Caco-2 (cell line): ENCODE data around the gene KRTAP2-2. TPM values are rescaled to one million over a fixed set of nuclear protein-coding genes. Genes with fewer than 3 reads are reported as not detected.

ENCODE experiments used
- BruUV-seq: library from RNA; stranded (reverse); fragments of 400-500 nt; replicated peaks from 2 replicates; lab custom pipeline; 2021; lab: Mats Ljungman, UMichigan
- CTCF ChIA-PET: fragments of 300-600 bp; sonication (Branson Sonifier 250); formaldehyde crosslinking; loops from one replicate; lab custom pipeline; 2022; ENCODE audit warnings: antibody characterized with exemption; lab: Charles Lee
- POLR2A ChIA-PET: fragments of 300-600 bp; sonication (Branson Sonifier 250); formaldehyde crosslinking; loops from one replicate; lab custom pipeline; 2022; ENCODE audit warnings: antibody characterized with exemption; lab: Charles Lee
- DNase-seq, 2 experiments: peaks; one replicate each; pipeline versions ENCODE4 v3.0.0 to v3.0.0-alpha.2; 2020 to 2022
- H3K27me3 ChIP-seq: replicated peaks from 2 replicates; pipeline ENCODE4 v1.6.0; 2011; ENCODE audit warnings: low read length; ENCODE audit not compliant: control insufficient read depth, insufficient read depth
- H3K36me3 ChIP-seq: 2 replicates; pipeline ENCODE4 v1.5.1; 2011; ENCODE audit warnings: low read length; ENCODE audit not compliant: control insufficient read depth, insufficient read depth
- H3K4me1 ChIP-seq: fragments of 250-450 bp; sonication (Bioruptor Pico); 2 replicates; pipeline ENCODE4 v1.5.1; 2020; ENCODE audit warnings: mild to moderate bottlenecking
- H3K4me3 ChIP-seq: 2 replicates; pipeline ENCODE4 v1.5.1; 2011; ENCODE audit warnings: low read depth, mild to moderate bottlenecking, control low read depth, low read length
- H3K9me3 ChIP-seq: fragments of 250-450 bp; sonication (Bioruptor Pico); 2 replicates; pipeline ENCODE4 v1.5.1; 2020; ENCODE audit warnings: mild to moderate bottlenecking, moderate library complexity
- H3K27ac Mint-ChIP-seq: one replicate; pipeline ENCODE4 v1.8.0; 2022; ENCODE audit warnings: mixed read lengths; ENCODE audit not compliant: unreplicated experiment
- H3K27me3 Mint-ChIP-seq: one replicate; pipeline ENCODE4 v1.8.0; 2022; ENCODE audit warnings: mixed read lengths; ENCODE audit not compliant: insufficient read depth, unreplicated experiment
- H3K36me3 Mint-ChIP-seq: one replicate; pipeline ENCODE4 v1.8.0; 2022; ENCODE audit warnings: mild to moderate bottlenecking, mixed read lengths; ENCODE audit not compliant: insufficient read depth, unreplicated experiment
- H3K4me1 Mint-ChIP-seq: one replicate; pipeline ENCODE4 v1.8.0; 2022; ENCODE audit warnings: low read depth, mixed read lengths; ENCODE audit not compliant: unreplicated experiment
- H3K4me3 Mint-ChIP-seq: one replicate; pipeline ENCODE4 v1.8.0; 2022; ENCODE audit warnings: mild to moderate bottlenecking, moderate library complexity, mixed read lengths; ENCODE audit not compliant: unreplicated experiment
- H3K9me3 Mint-ChIP-seq: one replicate; pipeline ENCODE4 v1.8.0; 2022; ENCODE audit warnings: mixed read lengths; ENCODE audit not compliant: unreplicated experiment
- intact Hi-C: fragments of 100-400 bp; cut with micrococcal nuclease; formaldehyde crosslinking; loops from one replicate; pipeline ENCODE4 v1.10.0; 2022; ENCODE audit not compliant: unreplicated experiment
- total RNA-seq: library from RNA; stranded (reverse); gene quantifications from 2 replicates; pipeline ENCODE4 v1.2.3, GENCODE V29; 2022
- TF ChIP-seq, protein P1 (sequence below), 2 experiments: fragments of 200-600 bp in 1 of 2; IDR thresholded peaks; 1 replicate in 1 of 2; 2 replicates in 1 of 2; pipeline versions ENCODE4 v1.5.1 to v1.8.0; 2011 to 2022; ENCODE audit warnings: antibody characterized with exemption in 1 of 2, control low read depth in 1 of 2, inconsistent platforms in 1 of 2, low read depth in 1 of 2, low read length in 1 of 2, mild to moderate bottlenecking in 1 of 2, moderate library complexity in 1 of 2; ENCODE audit not compliant: insufficient read depth in 1 of 2, severe bottlenecking in 1 of 2, unreplicated experiment in 1 of 2

The KRTAP2-2 gene
- total RNA-seq, 1 experiment from 2014 or later = not detected

DNA sequence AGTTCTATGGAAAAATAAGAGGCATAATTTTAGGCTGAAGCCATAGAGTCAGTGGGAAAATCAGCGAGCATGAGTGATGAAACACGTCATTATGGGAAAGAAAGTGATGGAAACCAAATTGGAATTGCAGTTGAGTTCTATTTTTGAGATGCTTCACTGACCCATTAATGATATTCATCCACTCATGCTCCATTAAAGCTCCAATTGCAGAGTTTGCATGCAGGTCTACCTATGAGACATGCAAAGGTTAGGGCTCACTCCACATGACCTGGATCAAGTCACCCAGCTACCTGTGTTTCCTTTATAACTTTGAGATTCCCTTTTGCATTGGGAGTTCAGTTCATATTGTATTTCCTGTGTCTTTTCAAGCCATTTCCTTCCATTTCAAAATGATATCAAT is 18.6 kb upstream of the KRTAP2-2 start:
- no peaks in the 10 kb centered on the region for H3K4me1 Mint-ChIP-seq
- H3K9me3 Mint-ChIP-seq = peaks cover 17% of the 10 kb centered on the region
- no peaks in the 10 kb centered on the region for H3K27me3 Mint-ChIP-seq
- ChIA-PET POLR2A (no interaction called here), CTCF (no interaction called here)
- no TSS peak for BruUV-seq
- no peaks in the 10 kb centered on the region for H3K4me1 ChIP-seq
- intact Hi-C loops = no loop called here
- DNase-seq = no peak
- H3K36me3 ChIP-seq = no peaks in the 10 kb centered on the region
- H3K27me3 ChIP-seq = no peaks in the 10 kb centered on the region
- H3K4me3 Mint-ChIP-seq = no peak overlapping the region
- no peak overlapping the region for H3K4me3 ChIP-seq
- peaks cover 4% of the 10 kb centered on the region for H3K36me3 Mint-ChIP-seq
- H3K27ac Mint-ChIP-seq = no peak overlapping the region
- no peaks in the 10 kb centered on the region; the same call in 1 of the 2 replicates for H3K9me3 ChIP-seq
- TF ChIP-seq, protein P1, sequence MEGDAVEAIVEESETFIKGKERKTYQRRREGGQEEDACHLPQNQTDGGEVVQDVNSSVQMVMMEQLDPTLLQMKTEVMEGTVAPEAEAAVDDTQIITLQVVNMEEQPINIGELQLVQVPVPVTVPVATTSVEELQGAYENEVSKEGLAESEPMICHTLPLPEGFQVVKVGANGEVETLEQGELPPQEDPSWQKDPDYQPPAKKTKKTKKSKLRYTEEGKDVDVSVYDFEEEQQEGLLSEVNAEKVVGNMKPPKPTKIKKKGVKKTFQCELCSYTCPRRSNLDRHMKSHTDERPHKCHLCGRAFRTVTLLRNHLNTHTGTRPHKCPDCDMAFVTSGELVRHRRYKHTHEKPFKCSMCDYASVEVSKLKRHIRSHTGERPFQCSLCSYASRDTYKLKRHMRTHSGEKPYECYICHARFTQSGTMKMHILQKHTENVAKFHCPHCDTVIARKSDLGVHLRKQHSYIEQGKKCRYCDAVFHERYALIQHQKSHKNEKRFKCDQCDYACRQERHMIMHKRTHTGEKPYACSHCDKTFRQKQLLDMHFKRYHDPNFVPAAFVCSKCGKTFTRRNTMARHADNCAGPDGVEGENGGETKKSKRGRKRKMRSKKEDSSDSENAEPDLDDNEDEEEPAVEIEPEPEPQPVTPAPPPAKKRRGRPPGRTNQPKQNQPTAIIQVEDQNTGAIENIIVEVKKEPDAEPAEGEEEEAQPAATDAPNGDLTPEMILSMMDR (IDR thresholded peaks at IDR 0.05; ENCODE audit: insufficient read depth in 1 of 2, low read depth in 1 of 2, low read length in 1 of 2, severe bottlenecking in 1 of 2, unreplicated experiment in 1 of 2) = no peak

DNA sequence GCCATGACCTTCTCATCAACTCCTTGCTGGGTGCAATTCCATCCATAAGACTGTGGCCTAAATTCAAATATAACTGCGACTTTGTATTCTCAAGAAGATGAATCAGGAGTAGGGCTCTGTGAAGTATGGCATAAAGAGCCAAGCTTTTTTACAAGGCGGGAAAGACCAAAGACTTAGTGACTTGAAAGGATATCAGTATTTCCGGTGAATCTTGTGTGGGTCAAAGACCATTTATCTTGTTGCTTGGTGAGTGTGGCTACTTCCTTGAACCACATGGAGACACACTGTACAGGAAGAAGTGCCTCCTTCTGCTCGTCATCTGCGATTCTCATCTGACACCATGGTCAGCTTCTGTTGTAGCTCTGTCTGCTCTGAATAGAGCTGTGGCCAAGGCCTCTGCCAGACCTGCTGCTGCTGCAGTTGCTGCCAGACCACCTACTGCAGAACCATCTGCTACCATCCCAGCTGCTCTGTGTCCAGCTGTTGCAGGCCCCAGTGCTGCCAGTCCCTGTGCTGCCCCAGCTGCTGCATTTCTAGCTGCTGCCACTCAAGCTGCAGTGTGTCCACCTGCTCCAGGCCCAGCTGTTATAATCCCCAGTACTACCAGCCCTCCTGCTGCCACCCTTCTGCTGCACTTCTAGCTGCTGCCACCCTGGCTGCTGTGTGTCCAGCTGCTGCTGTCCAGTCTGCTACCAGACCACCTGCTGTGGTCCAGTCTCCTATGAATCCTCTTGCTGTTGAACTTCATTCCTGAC is 16.8 kb upstream of the KRTAP2-2 start:
- Histone ChIP-seq H3K4me3 (no peak overlapping the region), H3K9me3 (no peaks in the 10 kb centered on the region; the same call in 1 of the 2 replicates), H3K36me3 (no peaks in the 10 kb centered on the region), H3K27me3 (no peaks in the 10 kb centered on the region), H3K4me1 (no peaks in the 10 kb centered on the region)
- POLR2A ChIA-PET = no interaction called here
- DNase-seq = no peak
- Mint-ChIP-seq H3K4me1 (no peaks in the 10 kb centered on the region), H3K27ac (no peak overlapping the region), H3K27me3 (no peaks in the 10 kb centered on the region), H3K36me3 (peaks cover 4% of the 10 kb centered on the region), H3K4me3 (no peak overlapping the region), H3K9me3 (peaks cover 13% of the 10 kb centered on the region)
- BruUV-seq = no TSS peak
- TF ChIP-seq, protein P1 (IDR thresholded peaks at IDR 0.05; ENCODE audit: insufficient read depth in 1 of 2, low read depth in 1 of 2, low read length in 1 of 2, severe bottlenecking in 1 of 2, unreplicated experiment in 1 of 2) = no peak
- intact Hi-C loops = no loop called here
- CTCF ChIA-PET = no interaction called here

DNA sequence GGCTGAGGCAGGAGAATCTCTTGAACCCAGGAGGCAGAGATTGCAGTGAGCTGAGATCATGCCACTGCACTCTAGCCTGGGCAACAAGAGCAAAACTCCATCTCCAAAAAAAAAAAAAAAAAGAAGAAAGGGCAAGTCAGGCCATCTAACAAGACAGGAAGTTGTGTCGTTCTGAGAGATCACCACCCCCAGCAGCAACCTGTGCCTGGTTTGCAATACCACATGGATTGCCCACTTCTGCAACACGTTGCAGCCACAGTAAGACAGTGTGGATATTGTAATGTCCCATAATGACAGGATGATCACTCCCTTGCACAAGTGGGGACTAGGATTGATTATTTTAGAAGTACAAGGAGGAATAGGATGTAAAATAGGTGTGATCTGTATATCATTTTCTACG is 14.0 kb upstream of the KRTAP2-2 start:
- H3K27ac Mint-ChIP-seq = no peak overlapping the region
- no peak overlapping the region for H3K4me3 ChIP-seq
- no peaks in the 10 kb centered on the region for H3K4me1 ChIP-seq
- no peaks in the 10 kb centered on the region for H3K27me3 ChIP-seq
- H3K9me3 Mint-ChIP-seq = peaks cover 14% of the 10 kb centered on the region
- TF ChIP-seq, protein P1 (IDR thresholded peaks at IDR 0.05; ENCODE audit: insufficient read depth in 1 of 2, low read depth in 1 of 2, low read length in 1 of 2, severe bottlenecking in 1 of 2, unreplicated experiment in 1 of 2) = no peak
- DNase-seq = no peak
- POLR2A ChIA-PET = no interaction called here
- intact Hi-C loops = loop anchor here (10.0 kb wide), 2 partner anchors 216 to 256 kb away; no protein-coding TSS in a partner anchor
- H3K27me3 Mint-ChIP-seq = no peaks in the 10 kb centered on the region
- BruUV-seq = no TSS peak
- CTCF ChIA-PET = no interaction called here
- H3K36me3 ChIP-seq = no peaks in the 10 kb centered on the region
- peaks cover 4% of the 10 kb centered on the region for H3K36me3 Mint-ChIP-seq
- H3K9me3 ChIP-seq = no peaks in the 10 kb centered on the region
- H3K4me3 Mint-ChIP-seq = no peak overlapping the region
- peaks cover 4% of the 10 kb centered on the region for H3K4me1 Mint-ChIP-seq
